HepG2 (cell line): ENCODE measurements around the gene KCNJ14. TPM values are rescaled to one million over a fixed set of nuclear protein-coding genes. Genes with fewer than 3 reads are reported as not detected.

Experiments used
- NCOA1 ChIP-seq: sonication (generic); formaldehyde crosslinking; IDR thresholded peaks from 2 replicates; pipeline ENCODE4 v1.9.0; 2021; ENCODE audit warnings: missing genetic modification reagents
- RARA ChIP-seq: IDR thresholded peaks from 2 replicates; pipeline ENCODE4 v1.6.1; 2016; ENCODE audit warnings: missing genetic modification reagents, missing compliant biosample characterization
- RBM22 ChIP-seq: fragments of 200-400 bp; formaldehyde crosslinking; optimal IDR thresholded peaks from 2 replicates; pipeline ENCODE3; 2017; ENCODE audit warnings: mild to moderate bottlenecking, low read length, moderate library complexity
- RFX3 ChIP-seq: IDR thresholded peaks from 2 replicates; pipeline ENCODE4 v1.6.1; 2016; ENCODE audit warnings: missing biosample characterization, missing genetic modification reagents
- SMYD3 ChIP-seq: sonication (generic); formaldehyde crosslinking; IDR thresholded peaks from 2 replicates; pipeline ENCODE4 v1.8.1; 2023; ENCODE audit warnings: mild to moderate bottlenecking, missing genetic modification reagents
- ZNF256 ChIP-seq: sonication (generic); formaldehyde crosslinking; conservative IDR thresholded peaks from 2 replicates; pipeline ENCODE4 v1.4.0; 2020; ENCODE audit warnings: missing genetic modification reagents
- ZNF281 ChIP-seq: sonication (generic); formaldehyde crosslinking; IDR thresholded peaks from 2 replicates; pipeline ENCODE4 v1.4.0; 2020; ENCODE audit warnings: missing genetic modification reagents, borderline replicate concordance
- polyA plus RNA-seq, 8 experiments: library from polyadenylated mRNA; depleted of rRNA in 3 of 8; stranded (reverse) in 7 of 8; unstranded in 1 of 8; fragments of >200 nt; fragmentation: Illumina TruSeq in 4 of 8; extraction: Trizol in 4 of 8; gene quantifications; 2 replicates each; pipeline versions ENCODE4 v1.2.1 to v1.2.3, GENCODE V29; 2011 to 2016; ENCODE audit warnings: low read depth in 4 of 8, missing spikeins in 1 of 8, mixed read lengths in 1 of 8; ENCODE audit not compliant: insufficient read depth in 1 of 8
- total RNA-seq, 5 experiments: library from RNA; depleted of rRNA; stranded (reverse); fragments of >200 nt; fragmentation: Illumina TruSeq; extraction: Trizol; gene quantifications; 2 replicates each; pipeline ENCODE4 v1.2.3, GENCODE V29; 2016; ENCODE audit warnings: low read depth in 1 of 5
- TF ChIP-seq, protein P1 (sequence below), 2 experiments: IDR thresholded peaks; 2 replicates each; pipeline ENCODE4 v1.6.1; 2011 to 2012; ENCODE audit warnings: low read length in 2 of 2, borderline replicate concordance in 1 of 2, low read depth in 1 of 2, mild to moderate bottlenecking in 1 of 2, moderate library complexity in 1 of 2
- TF ChIP-seq, protein P2 (sequence below): sonication (generic); formaldehyde crosslinking; IDR thresholded peaks from 2 replicates; pipeline ENCODE4 v1.4.0; 2020; ENCODE audit warnings: mild to moderate bottlenecking, missing genetic modification reagents

Gene KCNJ14
- total and polyA plus RNA-seq, 2 of the 13 experiments (the other 11 are each of a cell fraction or from before 2014, with no cell fraction given): 0.20 to 0.51 TPM

DNA sequence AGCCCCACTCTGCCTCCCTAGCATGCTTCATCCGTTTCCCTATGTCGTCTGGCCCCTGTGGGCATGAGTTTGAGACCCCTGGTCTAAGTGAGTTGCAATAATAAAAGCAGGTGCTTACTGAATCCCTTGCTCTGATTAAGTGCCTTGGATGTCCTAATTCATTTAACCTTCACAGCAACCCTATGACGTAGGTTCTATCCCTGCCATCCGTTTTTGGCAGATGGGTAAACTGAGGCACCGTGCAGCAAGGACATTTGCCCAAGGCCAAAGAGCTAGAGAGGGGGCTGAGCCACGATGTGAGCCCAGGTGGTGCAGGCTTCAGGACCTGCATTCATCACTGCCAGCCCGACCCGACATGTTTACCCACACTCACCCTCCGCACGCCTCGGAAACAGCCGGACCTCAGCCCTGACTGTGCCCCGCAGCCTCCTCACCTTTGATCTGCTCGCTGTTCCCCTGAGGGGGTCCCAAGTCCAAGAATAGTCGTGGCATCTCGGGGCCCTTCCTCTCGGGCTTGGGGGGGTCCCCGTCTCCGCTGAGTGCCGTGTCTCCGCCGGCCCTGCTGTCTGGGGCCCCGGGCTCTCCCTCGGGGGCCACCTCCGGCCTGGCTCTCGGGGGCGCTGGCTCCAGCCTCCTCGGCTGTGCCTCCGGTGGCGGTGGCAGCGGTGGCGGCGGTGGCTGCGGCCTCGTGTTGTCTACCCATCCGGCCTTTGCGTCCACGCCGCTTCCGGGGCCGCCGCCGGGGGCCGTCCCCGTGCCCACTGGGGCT is 41.8 kb downstream of the KCNJ14 start (continued):
- TF ChIP-seq NCOA1 (CRISPR knock-in tag) (no peak), ZNF281 (CRISPR knock-in tag) (peak; percentile 11; the same call in 1 of the 2 replicates), ZNF256 (CRISPR knock-in tag) (no peak), RARA (CRISPR knock-in tag) (peak; percentile 31), SMYD3 (no peak), RBM22 (no peak), RFX3 (no peak)
- TF ChIP-seq, protein P1, sequence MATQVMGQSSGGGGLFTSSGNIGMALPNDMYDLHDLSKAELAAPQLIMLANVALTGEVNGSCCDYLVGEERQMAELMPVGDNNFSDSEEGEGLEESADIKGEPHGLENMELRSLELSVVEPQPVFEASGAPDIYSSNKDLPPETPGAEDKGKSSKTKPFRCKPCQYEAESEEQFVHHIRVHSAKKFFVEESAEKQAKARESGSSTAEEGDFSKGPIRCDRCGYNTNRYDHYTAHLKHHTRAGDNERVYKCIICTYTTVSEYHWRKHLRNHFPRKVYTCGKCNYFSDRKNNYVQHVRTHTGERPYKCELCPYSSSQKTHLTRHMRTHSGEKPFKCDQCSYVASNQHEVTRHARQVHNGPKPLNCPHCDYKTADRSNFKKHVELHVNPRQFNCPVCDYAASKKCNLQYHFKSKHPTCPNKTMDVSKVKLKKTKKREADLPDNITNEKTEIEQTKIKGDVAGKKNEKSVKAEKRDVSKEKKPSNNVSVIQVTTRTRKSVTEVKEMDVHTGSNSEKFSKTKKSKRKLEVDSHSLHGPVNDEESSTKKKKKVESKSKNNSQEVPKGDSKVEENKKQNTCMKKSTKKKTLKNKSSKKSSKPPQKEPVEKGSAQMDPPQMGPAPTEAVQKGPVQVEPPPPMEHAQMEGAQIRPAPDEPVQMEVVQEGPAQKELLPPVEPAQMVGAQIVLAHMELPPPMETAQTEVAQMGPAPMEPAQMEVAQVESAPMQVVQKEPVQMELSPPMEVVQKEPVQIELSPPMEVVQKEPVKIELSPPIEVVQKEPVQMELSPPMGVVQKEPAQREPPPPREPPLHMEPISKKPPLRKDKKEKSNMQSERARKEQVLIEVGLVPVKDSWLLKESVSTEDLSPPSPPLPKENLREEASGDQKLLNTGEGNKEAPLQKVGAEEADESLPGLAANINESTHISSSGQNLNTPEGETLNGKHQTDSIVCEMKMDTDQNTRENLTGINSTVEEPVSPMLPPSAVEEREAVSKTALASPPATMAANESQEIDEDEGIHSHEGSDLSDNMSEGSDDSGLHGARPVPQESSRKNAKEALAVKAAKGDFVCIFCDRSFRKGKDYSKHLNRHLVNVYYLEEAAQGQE (IDR thresholded peaks at IDR 0.05; ENCODE audit: borderline replicate concordance in 1 of 2, low read depth in 1 of 2, low read length in 2 of 2): no peak
- TF ChIP-seq, protein P2, sequence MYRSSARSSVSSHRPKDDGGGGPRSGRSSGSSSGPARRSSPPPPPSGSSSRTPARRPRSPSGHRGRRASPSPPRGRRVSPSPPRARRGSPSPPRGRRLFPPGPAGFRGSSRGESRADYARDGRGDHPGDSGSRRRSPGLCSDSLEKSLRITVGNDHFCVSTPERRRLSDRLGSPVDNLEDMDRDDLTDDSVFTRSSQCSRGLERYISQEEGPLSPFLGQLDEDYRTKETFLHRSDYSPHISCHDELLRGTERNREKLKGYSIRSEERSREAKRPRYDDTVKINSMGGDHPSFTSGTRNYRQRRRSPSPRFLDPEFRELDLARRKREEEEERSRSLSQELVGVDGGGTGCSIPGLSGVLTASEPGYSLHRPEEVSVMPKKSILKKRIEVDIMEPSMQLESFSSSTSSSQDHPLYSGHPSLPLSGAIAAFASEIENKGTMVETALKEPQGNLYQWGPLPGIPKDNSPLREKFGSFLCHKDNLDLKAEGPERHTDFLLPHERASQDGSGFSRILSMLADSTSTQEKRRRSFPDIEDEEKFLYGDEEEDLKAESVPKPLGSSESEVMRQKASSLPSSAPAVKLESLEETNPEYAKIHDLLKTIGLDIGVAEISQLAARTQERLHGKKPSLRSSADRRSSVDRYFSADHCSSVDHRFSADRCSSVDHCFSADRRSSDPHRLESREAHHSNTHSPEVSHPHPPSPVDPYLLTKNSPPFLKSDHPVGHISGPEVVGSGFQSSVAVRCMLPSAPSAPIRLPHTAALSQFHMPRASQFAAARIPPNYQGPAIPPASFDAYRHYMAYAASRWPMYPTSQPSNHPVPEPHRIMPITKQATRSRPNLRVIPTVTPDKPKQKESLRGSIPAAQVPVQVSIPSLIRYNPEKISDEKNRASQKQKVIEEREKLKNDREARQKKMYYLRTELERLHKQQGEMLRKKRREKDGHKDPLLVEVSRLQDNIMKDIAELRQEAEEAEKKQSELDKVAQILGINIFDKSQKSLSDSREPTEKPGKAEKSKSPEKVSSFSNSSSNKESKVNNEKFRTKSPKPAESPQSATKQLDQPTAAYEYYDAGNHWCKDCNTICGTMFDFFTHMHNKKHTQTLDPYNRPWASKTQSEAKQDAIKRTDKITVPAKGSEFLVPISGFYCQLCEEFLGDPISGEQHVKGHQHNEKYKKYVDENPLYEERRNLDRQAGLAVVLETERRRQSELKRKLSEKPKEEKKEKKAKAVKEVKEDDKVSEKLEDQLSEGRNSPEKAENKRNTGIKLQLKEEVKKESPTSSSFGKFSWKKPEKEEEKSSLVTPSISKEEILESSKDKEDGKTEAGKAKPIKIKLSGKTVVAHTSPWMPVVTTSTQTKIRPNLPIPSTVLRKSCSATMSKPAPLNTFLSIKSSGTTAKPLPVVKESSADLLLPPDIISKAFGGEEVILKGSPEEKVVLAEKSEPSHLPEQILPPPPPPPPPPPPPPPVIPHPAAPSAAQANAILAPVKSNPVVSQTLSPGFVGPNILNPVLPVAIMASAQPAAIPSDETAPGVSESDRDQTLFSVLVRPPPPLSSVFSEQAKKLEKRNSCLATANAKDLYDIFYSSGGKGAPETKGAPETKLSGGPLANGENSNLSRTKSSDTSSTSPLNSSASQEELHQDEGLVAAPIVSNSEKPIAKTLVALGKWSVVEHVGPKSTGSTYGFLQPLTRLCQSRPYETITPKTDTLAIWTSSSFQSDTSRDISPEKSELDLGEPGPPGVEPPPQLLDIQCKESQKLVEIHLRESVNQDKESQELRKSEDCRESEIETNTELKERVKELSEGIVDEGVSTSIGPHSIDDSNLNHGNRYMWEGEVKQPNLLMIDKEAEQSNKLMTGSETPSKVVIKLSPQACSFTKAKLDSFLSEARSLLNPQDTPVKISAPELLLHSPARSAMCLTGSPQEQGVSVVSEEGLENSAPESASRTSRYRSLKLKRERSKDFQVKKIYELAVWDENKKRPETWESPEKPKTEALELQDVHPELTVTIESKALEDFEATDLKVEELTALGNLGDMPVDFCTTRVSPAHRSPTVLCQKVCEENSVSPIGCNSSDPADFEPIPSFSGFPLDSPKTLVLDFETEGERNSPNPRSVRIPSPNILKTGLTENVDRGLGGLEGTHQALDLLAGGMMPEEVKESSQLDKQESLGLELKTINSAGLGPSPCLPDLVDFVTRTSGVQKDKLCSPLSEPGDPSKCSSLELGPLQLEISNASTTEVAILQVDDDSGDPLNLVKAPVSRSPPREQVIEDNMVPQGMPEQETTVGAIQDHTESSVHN: no peak
